ENCODE data around the gene EVA1C.

EVA1C gene

GRCh38 chr21:32562426-32562825 lies 149.9 kb downstream of the EVA1C start:
- DNase-seq (ENCODE audit: low read depth), result no peak

GRCh38 chr21:32562915-32563314 lies 150.4 kb downstream of the EVA1C start:
- no peak for DNase-seq (ENCODE audit: low read depth)
